ENCODE results near the gene CARD19.

- TF ChIP-seq POLR2A (IDR thresholded peaks at IDR 0.05) = no peak
- no peak for TF ChIP-seq CTCF (IDR thresholded peaks at IDR 0.05)
These were observed 37.5 kb upstream of the CARD19 start, which contains the start of gene SUSD3 for GRCh38 chr9:93058355-93059010.

Data from breast epithelium (tissue), 3 donors.